Activated T-cell treated with anti-CD3 and anti-CD28 coated beads for 1 hour (primary cell): ENCODE results near the gene SMC2.

Experiments used
- DNase-seq: peaks from one replicate; pipeline ENCODE4 v3.0.0-alpha.2; 2020; ENCODE audit warnings: low read depth

SMC2 gene

GRCh38 chr9:104093647-104094533 lies at the start of gene SMC2:
Gene SMC2, plus strand, starts transcription at chr9:104094309. Its CDS starts 1,076 bp downstream, at chr9:104095385.
- DNase-seq = peak; percentile 90

- DNase-seq = no peak
These were observed 25.6 kb upstream of the SMC2 start for GRCh38 chr9:104068546-104068945.

- DNase-seq = no peak
These were observed 24.8 kb upstream of the SMC2 start for GRCh38 chr9:104069288-104069687.

GRCh38 chr9:104071589-104071988 lies 22.5 kb upstream of the SMC2 start:
- no peak for DNase-seq

- no peak for DNase-seq
These were observed 20.9 kb upstream of the SMC2 start for GRCh38 chr9:104073098-104073769.

- DNase-seq = no peak
These were observed 20.4 kb upstream of the SMC2 start for GRCh38 chr9:104073770-104074133.

GRCh38 chr9:104074876-104075275 lies 19.2 kb upstream of the SMC2 start:
- DNase-seq = no peak

GRCh38 chr9:104075801-104076753 lies 18.0 kb upstream of the SMC2 start:
- DNase-seq = no peak

- no peak for DNase-seq
These were observed 15.5 kb upstream of the SMC2 start for GRCh38 chr9:104078596-104078995.

- no peak for DNase-seq
These were observed 13.1 kb upstream of the SMC2 start for GRCh38 chr9:104080983-104081382.

GRCh38 chr9:104082168-104082567 lies 11.9 kb upstream of the SMC2 start:
- no peak for DNase-seq

- no peak for DNase-seq
These were observed 8.6 kb upstream of the SMC2 start for GRCh38 chr9:104085525-104085924.

GRCh38 chr9:104087894-104088293 lies 6.2 kb upstream of the SMC2 start:
- DNase-seq = no peak

GRCh38 chr9:104088416-104088815 lies 5.7 kb upstream of the SMC2 start:
- DNase-seq = no peak

GRCh38 chr9:104090578-104090977 lies 3.5 kb upstream of the SMC2 start:
- no peak for DNase-seq

GRCh38 chr9:104091116-104091515 lies 3.0 kb upstream of the SMC2 start:
- no peak for DNase-seq

GRCh38 chr9:104091708-104092107 lies 2.4 kb upstream of the SMC2 start:
- DNase-seq = no peak

GRCh38 chr9:104092192-104092591 lies 1.9 kb upstream of the SMC2 start:
- no peak for DNase-seq

GRCh38 chr9:104092875-104093600 lies 1.1 kb upstream of the SMC2 start:
- DNase-seq = no peak

GRCh38 chr9:104094534-104095015 lies 466 bp downstream of the SMC2 start:
- no peak for DNase-seq

- no peak for DNase-seq
These were observed 5.5 kb downstream of the SMC2 start for GRCh38 chr9:104099630-104100029.
